Mucosa of descending colon (tissue), 3 donors: ENCODE results near the gene PKD2. TPM values are rescaled to one million over a fixed set of nuclear protein-coding genes. Genes with fewer than 3 reads are reported as not detected.
A peak's percentile ranks its signal among the peaks of the same experiment; 100 is the strongest.

Experiments used
- ATAC-seq: fragments of 200-7000 bp; cut with Tn5 transposase; one replicate; pipeline ENCODE4 v1.9.1; 2020; ENCODE audit warnings: mild to moderate bottlenecking, moderate library complexity
- DNase-seq, 3 donors: peaks; one replicate each; pipeline ENCODE4 v3.0.0-alpha.2; 2020
- H3K36me3 ChIP-seq: fragments of 200-600 bp; one replicate; pipeline ENCODE4 v1.8.0; 2021; ENCODE audit warnings: low read depth, mild to moderate bottlenecking
- H3K4me1 ChIP-seq: fragments of 200-600 bp; one replicate; pipeline ENCODE4 v1.8.0; 2021; ENCODE audit warnings: low read depth, mild to moderate bottlenecking
- H3K4me3 ChIP-seq: fragments of 200-600 bp; one replicate; pipeline ENCODE4 v1.8.0; 2021; ENCODE audit warnings: mild to moderate bottlenecking
- H3K9me3 ChIP-seq: fragments of 200-600 bp; one replicate; pipeline ENCODE4 v1.8.0; 2021; ENCODE audit warnings: mild to moderate bottlenecking
- intact Hi-C, 2 donors: fragments of 100-400 bp; cut with DNase I in 1 of 2; cut with micrococcal nuclease in 1 of 2; formaldehyde crosslinking; loops; one replicate each; pipeline versions ENCODE4 v1.11.0 to v1.11.1; 2022; cut with DNase I, micrococcal nuclease
- total RNA-seq, 3 donors: library from RNA; stranded (reverse); fragmentation: NEBNext Ultra II Directional in 2 of 3; extraction: Animal tissue kit (Norgen Biotek cat#: 25700) in 2 of 3; gene quantifications; one replicate each; pipeline versions ENCODE4 v1.2.1 to v1.2.4, GENCODE V29; 2021 to 2023
- TF ChIP-seq, protein P1 (sequence below): fragments of 200-600 bp; IDR thresholded peaks from one replicate; pipeline ENCODE4 v1.8.0; 2022; ENCODE audit warnings: antibody characterized with exemption, mild to moderate bottlenecking
- donor health status: DM: no; HTN: no; CAD: no; lungs with moderate emphysema.
- donor health status: DM: no; HTN: no; CAD: no.
- donor health status: DM: no; HTN: yes; CAD: no.

PKD2 gene
- total RNA-seq, 3 donors from 2014 or later: 7.0 to 53.3 (median 7.4) TPM

GRCh38 chr4:87967193-87967592 lies 40.2 kb upstream of the PKD2 start:
- no peaks in the 10 kb centered on the region for H3K36me3 ChIP-seq
- H3K9me3 ChIP-seq: no peaks in the 10 kb centered on the region
- DNase-seq (no peak), ATAC-seq (no peak)
- H3K4me3 ChIP-seq: no peak overlapping the region
- TF ChIP-seq, protein P1, sequence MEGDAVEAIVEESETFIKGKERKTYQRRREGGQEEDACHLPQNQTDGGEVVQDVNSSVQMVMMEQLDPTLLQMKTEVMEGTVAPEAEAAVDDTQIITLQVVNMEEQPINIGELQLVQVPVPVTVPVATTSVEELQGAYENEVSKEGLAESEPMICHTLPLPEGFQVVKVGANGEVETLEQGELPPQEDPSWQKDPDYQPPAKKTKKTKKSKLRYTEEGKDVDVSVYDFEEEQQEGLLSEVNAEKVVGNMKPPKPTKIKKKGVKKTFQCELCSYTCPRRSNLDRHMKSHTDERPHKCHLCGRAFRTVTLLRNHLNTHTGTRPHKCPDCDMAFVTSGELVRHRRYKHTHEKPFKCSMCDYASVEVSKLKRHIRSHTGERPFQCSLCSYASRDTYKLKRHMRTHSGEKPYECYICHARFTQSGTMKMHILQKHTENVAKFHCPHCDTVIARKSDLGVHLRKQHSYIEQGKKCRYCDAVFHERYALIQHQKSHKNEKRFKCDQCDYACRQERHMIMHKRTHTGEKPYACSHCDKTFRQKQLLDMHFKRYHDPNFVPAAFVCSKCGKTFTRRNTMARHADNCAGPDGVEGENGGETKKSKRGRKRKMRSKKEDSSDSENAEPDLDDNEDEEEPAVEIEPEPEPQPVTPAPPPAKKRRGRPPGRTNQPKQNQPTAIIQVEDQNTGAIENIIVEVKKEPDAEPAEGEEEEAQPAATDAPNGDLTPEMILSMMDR: no peak
- intact Hi-C loops: no loop called here
- no peaks in the 10 kb centered on the region for H3K4me1 ChIP-seq

DNA sequence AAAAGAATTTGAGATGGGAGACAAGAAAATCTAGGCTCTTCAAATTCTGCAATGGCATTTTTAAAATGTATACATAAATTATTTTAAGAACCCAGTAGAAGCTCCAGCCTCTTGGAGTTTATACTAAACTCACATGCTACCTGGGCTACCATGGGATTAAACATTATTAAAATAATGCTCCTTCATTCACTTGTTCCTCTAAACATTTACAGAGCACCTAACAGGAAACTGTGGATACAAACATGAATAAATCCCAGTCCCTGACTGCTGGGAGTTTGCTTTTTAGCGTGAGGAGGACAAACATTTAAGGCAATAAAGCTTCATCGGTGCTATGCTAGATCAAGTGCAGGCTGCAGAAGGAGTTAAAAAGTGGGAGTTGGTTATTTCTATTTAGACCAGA lies 37.3 kb upstream of the PKD2 start:
- Histone ChIP-seq H3K4me1 (no peaks in the 10 kb centered on the region), H3K4me3 (no peak overlapping the region), H3K9me3 (no peaks in the 10 kb centered on the region), H3K36me3 (no peaks in the 10 kb centered on the region)
- no peak for ATAC-seq
- intact Hi-C loops: loop anchor here (5.0 to 10.0 kb wide), 2 partner anchors 115 to 118 kb away; no protein-coding TSS in a partner anchor
- no peak for DNase-seq
- TF ChIP-seq, protein P1: no peak

DNA sequence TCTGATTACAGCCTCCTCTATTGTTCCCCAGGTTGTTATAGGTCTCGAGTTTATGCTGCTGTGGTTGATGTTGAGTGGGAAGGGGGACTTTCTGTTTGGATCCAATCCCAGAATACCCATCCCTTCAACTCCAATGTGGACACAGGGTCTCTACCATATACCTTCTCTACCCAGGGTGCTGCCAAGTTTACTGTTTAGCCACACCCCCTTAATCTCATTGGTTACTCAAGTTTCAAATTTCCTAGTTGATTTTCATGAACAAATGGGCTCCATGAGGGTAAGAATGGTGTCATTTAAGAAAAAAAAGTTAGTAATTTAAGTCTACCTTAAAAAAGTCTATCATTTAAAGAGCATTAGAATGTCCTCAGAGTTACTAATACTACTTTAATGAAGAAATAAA lies 35.6 kb upstream of the PKD2 start:
- intact Hi-C loops: loop anchor here (5.0 to 10.0 kb wide), 2 partner anchors 117 to 120 kb away; no protein-coding TSS in a partner anchor
- Histone ChIP-seq H3K36me3 (no peaks in the 10 kb centered on the region), H3K4me1 (no peaks in the 10 kb centered on the region), H3K4me3 (no peak overlapping the region), H3K9me3 (no peaks in the 10 kb centered on the region)
- DNase-seq (no peak), ATAC-seq (no peak)
- TF ChIP-seq, protein P1: no peak

DNA sequence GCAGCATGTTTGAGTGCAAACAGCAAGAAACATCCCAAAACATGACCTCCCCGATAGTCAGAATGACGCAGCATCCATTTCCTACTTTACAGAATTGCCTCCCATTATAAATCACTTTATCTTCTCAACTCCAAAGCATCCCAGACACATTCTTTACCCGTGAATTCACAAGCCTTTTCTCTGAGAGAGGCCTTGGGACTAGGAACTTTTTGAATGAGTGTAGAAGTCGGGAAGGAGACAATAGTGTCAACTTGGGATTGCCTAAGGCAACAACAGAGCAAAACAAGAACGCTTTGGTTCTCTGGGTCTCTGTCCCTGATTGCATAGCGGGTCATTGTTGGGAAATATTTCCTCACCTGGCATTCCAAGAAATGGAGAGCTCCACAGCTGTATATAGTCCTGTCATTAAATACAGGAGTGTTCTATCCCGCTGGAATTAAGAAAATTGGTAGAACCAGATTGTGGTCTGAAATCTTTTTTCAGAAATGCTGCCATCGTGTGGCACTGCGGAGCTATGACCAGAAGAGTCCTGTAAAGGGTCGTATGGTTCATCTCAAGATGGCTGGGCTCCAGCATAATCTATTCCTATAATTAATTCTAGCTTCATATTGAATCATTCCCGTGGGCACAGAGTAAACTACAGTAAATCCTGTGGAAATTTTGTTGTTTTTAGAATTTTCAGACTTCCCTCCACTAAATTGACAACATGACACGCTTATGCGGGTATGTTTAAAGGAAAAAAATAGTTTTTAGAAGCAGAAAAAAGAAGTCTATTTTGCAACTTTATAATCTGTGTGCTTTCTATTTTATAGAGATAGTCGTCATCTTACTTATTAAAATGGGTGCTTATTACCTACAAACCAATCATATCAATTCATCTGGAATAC lies 33.9 kb upstream of the PKD2 start:
- Histone ChIP-seq H3K4me1 (no peaks in the 10 kb centered on the region), H3K9me3 (no peaks in the 10 kb centered on the region), H3K36me3 (no peaks in the 10 kb centered on the region), H3K4me3 (no peak overlapping the region)
- peak in 2 of 3 donors; percentile 45 to 57 for DNase-seq
- intact Hi-C loops: loop anchor here (5.0 to 10.0 kb wide), 2 partner anchors 119 to 121 kb away; no protein-coding TSS in a partner anchor
- peak; percentile 62 for ATAC-seq
- TF ChIP-seq, protein P1: peak; percentile 44

DNA sequence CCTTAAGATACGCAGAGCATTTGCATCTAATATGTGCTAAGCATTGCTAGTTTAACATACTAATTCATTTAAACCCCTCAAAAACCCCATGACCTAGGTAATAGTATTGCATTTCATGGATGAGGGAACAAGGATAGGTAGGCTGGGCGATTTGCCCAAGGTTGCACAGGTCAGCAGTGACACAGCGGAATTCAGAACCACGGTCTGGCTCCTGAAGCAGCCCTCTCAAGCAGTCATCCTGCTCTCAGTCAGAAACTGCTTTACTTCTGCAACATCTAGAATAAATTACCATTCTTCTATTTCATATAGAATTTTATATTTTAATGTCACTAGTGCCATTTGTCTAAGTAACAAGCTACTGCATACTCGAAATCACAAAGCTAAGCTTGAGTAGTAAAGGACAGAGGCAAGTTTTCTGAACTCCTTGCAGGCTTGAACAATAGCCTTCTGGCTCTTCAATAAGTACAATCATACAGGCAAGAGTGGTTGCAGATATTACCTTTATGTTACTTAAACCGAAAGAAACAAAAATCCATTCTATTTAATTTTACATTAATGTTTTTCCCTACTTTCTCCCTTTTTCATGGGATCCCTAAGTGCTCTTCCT lies 32.5 kb upstream of the PKD2 start:
- no peaks in the 10 kb centered on the region for H3K36me3 ChIP-seq
- H3K4me3 ChIP-seq: no peak overlapping the region
- H3K9me3 ChIP-seq: no peaks in the 10 kb centered on the region
- intact Hi-C loops: loop anchor here (5.0 to 10.0 kb wide), 2 partner anchors 120 to 123 kb away; no protein-coding TSS in a partner anchor
- ATAC-seq: no peak
- TF ChIP-seq, protein P1: no peak
- DNase-seq: no peak
- H3K4me1 ChIP-seq: no peaks in the 10 kb centered on the region
